Neural cell (in vitro differentiated cells): ENCODE data around the gene ZSCAN31.

ENCODE experiments used
- EP300 ChIP-seq: fragments of 450-650 bp; conservative IDR thresholded peaks from 2 replicates; pipeline ENCODE4 v1.6.1; 2014; ENCODE audit warnings: antibody characterized with exemption, mild to moderate bottlenecking, moderate library complexity; ENCODE audit not compliant: poor library complexity, severe bottlenecking
- EZH2 ChIP-seq: fragments of 200-600, 300-800 bp; shearing (Covaris generic), sonication (generic); IDR thresholded peaks from 2 replicates; pipeline ENCODE4 v1.6.1; 2014; ENCODE audit warnings: antibody characterized with exemption, low read length, borderline replicate concordance, mild to moderate bottlenecking; ENCODE audit not compliant: insufficient read depth, poor library complexity, severe bottlenecking
- POLR2AphosphoS5 ChIP-seq: IDR thresholded peaks from 2 replicates; pipeline ENCODE4 v1.6.1; 2012
- REST ChIP-seq: IDR thresholded peaks from 2 replicates; pipeline ENCODE4 v1.6.1; 2012; ENCODE audit warnings: borderline replicate concordance
- TAF1 ChIP-seq: IDR thresholded peaks from 2 replicates; pipeline ENCODE4 v1.6.1; 2012; ENCODE audit warnings: low read depth
- TF ChIP-seq, protein P1 (sequence below): fragments of 450-650 bp; IDR thresholded peaks from 2 replicates; pipeline ENCODE4 v1.5.1; 2014; ENCODE audit warnings: antibody characterized with exemption, mild to moderate bottlenecking, moderate library complexity; ENCODE audit not compliant: poor library complexity, severe bottlenecking

DNA sequence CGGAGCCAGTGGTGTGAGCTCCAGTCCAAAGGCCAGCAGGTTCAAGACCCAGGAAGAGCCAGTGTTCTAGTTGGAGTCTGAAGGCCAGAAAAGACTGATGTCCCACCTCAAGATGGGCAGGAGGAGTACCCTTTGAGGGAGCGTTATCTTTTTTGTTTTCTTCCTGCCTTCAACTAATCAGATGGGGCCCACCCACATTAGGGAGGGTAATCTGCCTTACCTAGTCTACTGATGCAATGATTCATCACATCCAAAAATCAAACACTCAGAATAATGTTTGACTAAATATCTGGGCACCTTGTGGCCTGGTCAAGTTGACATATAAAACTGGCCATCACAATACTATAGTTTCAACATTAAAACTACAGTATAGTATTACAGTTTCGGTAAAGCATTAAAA, 33.5 kb upstream of the ZSCAN31 start:
- TF ChIP-seq, protein P1, sequence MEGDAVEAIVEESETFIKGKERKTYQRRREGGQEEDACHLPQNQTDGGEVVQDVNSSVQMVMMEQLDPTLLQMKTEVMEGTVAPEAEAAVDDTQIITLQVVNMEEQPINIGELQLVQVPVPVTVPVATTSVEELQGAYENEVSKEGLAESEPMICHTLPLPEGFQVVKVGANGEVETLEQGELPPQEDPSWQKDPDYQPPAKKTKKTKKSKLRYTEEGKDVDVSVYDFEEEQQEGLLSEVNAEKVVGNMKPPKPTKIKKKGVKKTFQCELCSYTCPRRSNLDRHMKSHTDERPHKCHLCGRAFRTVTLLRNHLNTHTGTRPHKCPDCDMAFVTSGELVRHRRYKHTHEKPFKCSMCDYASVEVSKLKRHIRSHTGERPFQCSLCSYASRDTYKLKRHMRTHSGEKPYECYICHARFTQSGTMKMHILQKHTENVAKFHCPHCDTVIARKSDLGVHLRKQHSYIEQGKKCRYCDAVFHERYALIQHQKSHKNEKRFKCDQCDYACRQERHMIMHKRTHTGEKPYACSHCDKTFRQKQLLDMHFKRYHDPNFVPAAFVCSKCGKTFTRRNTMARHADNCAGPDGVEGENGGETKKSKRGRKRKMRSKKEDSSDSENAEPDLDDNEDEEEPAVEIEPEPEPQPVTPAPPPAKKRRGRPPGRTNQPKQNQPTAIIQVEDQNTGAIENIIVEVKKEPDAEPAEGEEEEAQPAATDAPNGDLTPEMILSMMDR: no peak
- TF ChIP-seq REST: no peak
- no peak for TF ChIP-seq EP300
- no peak for TF ChIP-seq TAF1
- TF ChIP-seq POLR2AphosphoS5: no peak
- no peak for TF ChIP-seq EZH2
